ENCODE measurements around the gene RCBTB2. TPM values are rescaled to one million over a fixed set of nuclear protein-coding genes. Genes with fewer than 3 reads are reported as not detected.

RCBTB2 gene
- total RNA-seq, 1 experiment from 2014 or later: 11.7 TPM

- H3K27ac ChIP-seq (ENCODE audit: insufficient read length, low read depth, low read length): no peak overlapping the region
- no peaks in the 10 kb centered on the region for H3K27me3 ChIP-seq (ENCODE audit: insufficient read depth, low read length)
Observed at GRCh38 chr13:48555441-48555840, 22.6 kb upstream of the RCBTB2 start.

More at GRCh38 chr13:48555441-48555840, 22.6 kb upstream of the RCBTB2 start:
- Histone ChIP-seq H2AFZ (ENCODE audit: low read length) (no peak overlapping the region), H3T11ph (ENCODE audit: low read length) (no peak overlapping the region), H3K18ac (ENCODE audit: insufficient read length, low read depth, low read length) (no peak overlapping the region), H3K23ac (ENCODE audit: insufficient read length, low read depth, low read length) (no peak overlapping the region), H3K56ac (ENCODE audit: insufficient read length, low read depth, low read length) (no peak overlapping the region), H4K91ac (ENCODE audit: insufficient read length, low read depth, low read length) (no peak overlapping the region), H4K5ac (ENCODE audit: insufficient read length, low read depth, low read length) (no peak overlapping the region), H3K9ac (ENCODE audit: extremely low read depth, insufficient read length, low read length) (no peak overlapping the region), H3K4me1 (ENCODE audit: insufficient read depth, low read length) (no peaks in the 10 kb centered on the region), H4K20me1 (ENCODE audit: control insufficient read depth, insufficient read depth, insufficient read length) (no peaks in the 10 kb centered on the region), H3K14ac (ENCODE audit: insufficient read depth, low read length) (no peak overlapping the region), H3K79me1 (ENCODE audit: insufficient read depth, low read depth, low read length, poor library complexity, severe bottlenecking) (no peaks in the 10 kb centered on the region), H3K4ac (ENCODE audit: low read depth, low read length) (no peak overlapping the region), H2BK20ac (ENCODE audit: low read depth, low read length, poor library complexity, severe bottlenecking) (no peak overlapping the region), H2BK120ac (ENCODE audit: low read depth, low read length, poor library complexity, severe bottlenecking) (no peak overlapping the region), H3K9me3 (ENCODE audit: control insufficient read depth, low read depth, low read length) (peaks cover 12% of the 10 kb centered on the region), H4K8ac (replicated peaks; ENCODE audit: insufficient read length, low read depth, low read length) (no peak overlapping the region), H3K4me2 (ENCODE audit: insufficient read depth, insufficient read length, low read length) (no peak overlapping the region), H3K23me2 (ENCODE audit: insufficient read length, low read depth, low read length, poor library complexity, severe bottlenecking) (no peaks in the 10 kb centered on the region), H2AK5ac (ENCODE audit: insufficient read length, low read length) (no peak overlapping the region), H2BK5ac (ENCODE audit: insufficient read length, low read length) (no peak overlapping the region), H3K79me2 (ENCODE audit: insufficient read depth, low read length) (no peaks in the 10 kb centered on the region), H2BK12ac (ENCODE audit: insufficient read length, low read depth, low read length) (no peak overlapping the region), H2BK15ac (ENCODE audit: low read depth, low read length) (no peak overlapping the region)
- peaks cover 31 to 32% of the 10 kb centered on the region in 2 experiments for H3K9me3 Mint-ChIP-seq
- H3K36me3 Mint-ChIP-seq (ENCODE audit: insufficient read depth in 1 of 3, low read depth in 3 of 3): peaks cover 2 to 24% (median 17%) of the 10 kb centered on the region in 3 experiments; a peak in 6 of 7 replicates
- peaks cover 4% of the 10 kb centered on the region in 2 experiments; a peak in 2 of 4 replicates for H3K4me1 Mint-ChIP-seq
- DNase-seq: no peak
- H3K4me3 Mint-ChIP-seq: no peak overlapping the region
- no peak for TF ChIP-seq CTCF (conservative IDR thresholded peaks at IDR 0.05)
- H3K27me3 Mint-ChIP-seq (ENCODE audit: low read depth): peaks cover 2% of the 10 kb centered on the region; the same call in 1 of the 2 replicates
- H3K27ac Mint-ChIP-seq: no peak overlapping the region

Data from H9 (cell line).